ENCODE data around the gene ZNF624.

- no peak for TF ChIP-seq CTCF (conservative IDR thresholded peaks at IDR 0.05; ENCODE audit: low read length)
- TF ChIP-seq EZH2phosphoT487 (IDR thresholded peaks at IDR 0.05; ENCODE audit: borderline replicate concordance, low read depth, low read length): no peak
Observed at GRCh38 chr17:16652252-16652651, 1.4 kb downstream of the ZNF624 start.

Data from OCI-LY7 (cell line).